H9 (cell line): Measurements from ENCODE around the gene TRERF1. TPM values are rescaled to one million over a fixed set of nuclear protein-coding genes. Genes with fewer than 3 reads are reported as not detected.

Experiments used
- DNase-seq: peaks from one replicate; pipeline ENCODE4 v3.0.0-alpha.2; 2017
- H2AFZ ChIP-seq: one replicate; pipeline ENCODE4 v1.6.1; 2013; ENCODE audit warnings: mild to moderate bottlenecking, low read length, control low read depth, moderate library complexity
- H2AK5ac ChIP-seq: 2 replicates; pipeline ENCODE4 v1.6.1; 2013; ENCODE audit warnings: low read length, control low read depth, mixed read lengths; ENCODE audit not compliant: insufficient read length
- H2BK120ac ChIP-seq: one replicate; pipeline ENCODE4 v1.6.1; 2013; ENCODE audit warnings: low read depth, mild to moderate bottlenecking, low read length, control low read depth, inconsistent platforms; ENCODE audit not compliant: poor library complexity, severe bottlenecking
- H2BK12ac ChIP-seq: 2 replicates; pipeline ENCODE4 v1.6.1; 2013; ENCODE audit warnings: low read length, control low read depth, mixed read lengths, low read depth; ENCODE audit not compliant: insufficient read length
- H2BK15ac ChIP-seq: 2 replicates; pipeline ENCODE4 v1.6.1; 2013; ENCODE audit warnings: low read depth, low read length, control low read depth
- H2BK20ac ChIP-seq: one replicate; pipeline ENCODE4 v1.6.1; 2013; ENCODE audit warnings: low read depth, mild to moderate bottlenecking, low read length, control low read depth, inconsistent platforms; ENCODE audit not compliant: poor library complexity, severe bottlenecking
- H2BK5ac ChIP-seq: 2 replicates; pipeline ENCODE4 v1.6.1; 2013; ENCODE audit warnings: low read length, control low read depth, mixed read lengths; ENCODE audit not compliant: insufficient read length
- H3K14ac ChIP-seq: 2 replicates; pipeline ENCODE4 v1.6.1; 2013; ENCODE audit warnings: low read length, control low read depth; ENCODE audit not compliant: insufficient read depth
- H3K18ac ChIP-seq: 2 replicates; pipeline ENCODE4 v1.6.1; 2013; ENCODE audit warnings: low read depth, mild to moderate bottlenecking, mixed read lengths, low read length, control low read depth; ENCODE audit not compliant: insufficient read length
- H3K23ac ChIP-seq: 2 replicates; pipeline ENCODE4 v1.6.1; 2013; ENCODE audit warnings: low read length, control low read depth, mixed read lengths, low read depth; ENCODE audit not compliant: insufficient read length
- H3K23me2 ChIP-seq: 2 replicates; pipeline ENCODE4 v1.6.1; 2013; ENCODE audit warnings: low read depth, mild to moderate bottlenecking, mixed read lengths, low read length, control low read depth; ENCODE audit not compliant: insufficient read length, poor library complexity, severe bottlenecking
- H3K27ac ChIP-seq: 2 replicates; pipeline ENCODE4 v1.5.1; 2013; ENCODE audit warnings: low read length, control low read depth, mixed read lengths, low read depth; ENCODE audit not compliant: insufficient read length
- H3K27me3 ChIP-seq: 2 replicates; pipeline ENCODE4 v1.6.1; 2013; ENCODE audit warnings: low read length, control low read depth, inconsistent platforms; ENCODE audit not compliant: insufficient read depth
- H3K4ac ChIP-seq: 2 replicates; pipeline ENCODE4 v1.6.1; 2013; ENCODE audit warnings: low read depth, mild to moderate bottlenecking, control low read depth, inconsistent platforms, low read length, moderate library complexity
- H3K4me1 ChIP-seq: 2 replicates; pipeline ENCODE4 v1.6.1; 2013; ENCODE audit warnings: low read length, control low read depth, inconsistent platforms; ENCODE audit not compliant: insufficient read depth
- H3K4me2 ChIP-seq: 2 replicates; pipeline ENCODE4 v1.6.1; 2013; ENCODE audit warnings: low read length, control low read depth, mixed read lengths; ENCODE audit not compliant: insufficient read length, insufficient read depth
- H3K56ac ChIP-seq: 2 replicates; pipeline ENCODE4 v1.6.1; 2013; ENCODE audit warnings: low read depth, mild to moderate bottlenecking, mixed read lengths, low read length, control low read depth; ENCODE audit not compliant: insufficient read length
- H3K79me1 ChIP-seq: 2 replicates; pipeline ENCODE4 v1.6.1; 2013; ENCODE audit warnings: low read depth, mild to moderate bottlenecking, moderate library complexity, low read length, control low read depth, inconsistent platforms; ENCODE audit not compliant: insufficient read depth, poor library complexity, severe bottlenecking
- H3K79me2 ChIP-seq: 2 replicates; pipeline ENCODE4 v1.6.1; 2013; ENCODE audit warnings: low read length, control low read depth, inconsistent platforms; ENCODE audit not compliant: insufficient read depth
- H3K9ac ChIP-seq: 2 replicates; pipeline ENCODE4 v1.6.1; 2013; ENCODE audit warnings: low read length, control low read depth, mixed read lengths; ENCODE audit not compliant: insufficient read length; ENCODE audit errors: extremely low read depth
- H3K9me3 ChIP-seq: one replicate; pipeline ENCODE4 v1.6.1; 2013; ENCODE audit warnings: low read depth, low read length, inconsistent platforms; ENCODE audit not compliant: control insufficient read depth
- H3T11ph ChIP-seq: one replicate; pipeline ENCODE4 v1.6.1; 2013; ENCODE audit warnings: mild to moderate bottlenecking, low read length, control low read depth, inconsistent platforms
- H4K20me1 ChIP-seq: one replicate; pipeline ENCODE4 v1.6.1; 2013; ENCODE audit not compliant: control insufficient read depth, insufficient read length, insufficient read depth
- H4K5ac ChIP-seq: 2 replicates; pipeline ENCODE4 v1.6.1; 2013; ENCODE audit warnings: low read depth, mild to moderate bottlenecking, mixed read lengths, low read length, control low read depth; ENCODE audit not compliant: insufficient read length
- H4K8ac ChIP-seq: replicated peaks from 2 replicates; pipeline ENCODE4 v1.6.1; 2013; ENCODE audit warnings: low read length, control low read depth, mixed read lengths, low read depth; ENCODE audit not compliant: insufficient read length
- H4K91ac ChIP-seq: 2 replicates; pipeline ENCODE4 v1.6.1; 2013; ENCODE audit warnings: low read depth, mild to moderate bottlenecking, moderate library complexity, mixed read lengths, low read length, control low read depth; ENCODE audit not compliant: insufficient read length
- H3K27ac Mint-ChIP-seq, 3 experiments: 2 replicates in 2 of 3; 3 replicates in 1 of 3; pipeline ENCODE4 v1.8.0; 2020 to 2021; ENCODE audit warnings: mixed read lengths in 3 of 3, mild to moderate bottlenecking in 1 of 3, moderate library complexity in 1 of 3
- H3K27me3 Mint-ChIP-seq: 2 replicates; pipeline ENCODE4 v1.8.0; 2021; ENCODE audit warnings: low read depth, mild to moderate bottlenecking, moderate library complexity, mixed read lengths
- H3K36me3 Mint-ChIP-seq, 3 experiments: 2 replicates in 2 of 3; 3 replicates in 1 of 3; pipeline ENCODE4 v1.8.0; 2020 to 2021; ENCODE audit warnings: low read depth in 3 of 3, mixed read lengths in 3 of 3; ENCODE audit not compliant: insufficient read depth in 1 of 3
- H3K4me1 Mint-ChIP-seq, 2 experiments: 2 replicates each; pipeline ENCODE4 v1.8.0; 2020; ENCODE audit warnings: mixed read lengths in 2 of 2
- H3K4me3 Mint-ChIP-seq, 2 experiments: 2 replicates in 1 of 2; 3 replicates in 1 of 2; pipeline ENCODE4 v1.8.0; 2020 to 2021; ENCODE audit warnings: mild to moderate bottlenecking in 2 of 2, mixed read lengths in 2 of 2, moderate library complexity in 1 of 2
- H3K9me3 Mint-ChIP-seq, 2 experiments: 2 replicates in 1 of 2; 3 replicates in 1 of 2; pipeline ENCODE4 v1.8.0; 2020; ENCODE audit warnings: mild to moderate bottlenecking in 2 of 2, mixed read lengths in 2 of 2, moderate library complexity in 1 of 2
- CTCF ChIP-seq: fragments of 200-600 bp; sonication (generic); conservative IDR thresholded peaks from 3 replicates; pipeline ENCODE4 v1.8.0; 2021; ENCODE audit warnings: antibody characterized with exemption, mild to moderate bottlenecking
- WGBS: extraction: QIAGEN DNeasy Blood & Tissue Kit; methylation state at CpG from one replicate; pipeline ENCODE4 v1.1.7; 2013; ENCODE audit warnings: missing lambda C conversion rate, low lambda C conversion rate, mixed read lengths; ENCODE audit not compliant: insufficient read length; ENCODE audit errors: extremely low coverage; 5-methylcytosine and 5-hydroxymethylcytosine counted together
- total RNA-seq: library from RNA; stranded (reverse); gene quantifications from 2 replicates; pipeline ENCODE4 v1.2.1, GENCODE V29; 2021

TRERF1 gene
- total RNA-seq, 1 experiment from 2014 or later, result 19.7 TPM

- H2AK5ac ChIP-seq, result no peak overlapping the region
- no CpG with 5 or more reads among the region's 24 CpGs for WGBS
Measured at GRCh38 chr6:42263165-42263728, 188.5 kb downstream of the TRERF1 start.

More at GRCh38 chr6:42263165-42263728, 188.5 kb downstream of the TRERF1 start:
- H3K4me1 ChIP-seq, result peaks cover under 1% of the 10 kb centered on the region; the same call in 1 of the 2 replicates
- H3K4me2 ChIP-seq, result no peak overlapping the region
- no peak overlapping the region for H3K18ac ChIP-seq
- no peaks in the 10 kb centered on the region for H3K79me1 ChIP-seq
- H3K23ac ChIP-seq, result no peak overlapping the region
- H4K5ac ChIP-seq, result no peak overlapping the region
- H4K20me1 ChIP-seq, result no peaks in the 10 kb centered on the region
- H3K27me3 ChIP-seq, result no peaks in the 10 kb centered on the region
- H3T11ph ChIP-seq, result no peak overlapping the region
- Mint-ChIP-seq H3K4me3 (no peak overlapping the region), H3K27ac (peak overlapping the region; percentile 43 to 70 (median 49); a peak in 3 of 7 replicates), H3K36me3 (peaks cover 22 to 23% (median 22%) of the 10 kb centered on the region in 3 experiments), H3K9me3 (no peaks in the 10 kb centered on the region), H3K4me1 (peaks cover 21 to 38% of the 10 kb centered on the region in 2 experiments), H3K27me3 (no peaks in the 10 kb centered on the region; the same call in 1 of the 2 replicates)
- H3K56ac ChIP-seq, result no peak overlapping the region
- no peaks in the 10 kb centered on the region for H3K9me3 ChIP-seq
- no peak overlapping the region for H4K91ac ChIP-seq
- peak; percentile 76 for DNase-seq
- H2BK12ac ChIP-seq, result no peak overlapping the region
- no peak overlapping the region for H3K4ac ChIP-seq
- no peak overlapping the region for H2BK5ac ChIP-seq
- H3K14ac ChIP-seq, result no peak overlapping the region; the same call in 1 of the 2 replicates
- no peak overlapping the region for H2BK15ac ChIP-seq
- no peak overlapping the region for H3K27ac ChIP-seq
- no peaks in the 10 kb centered on the region for H3K23me2 ChIP-seq
- no peak overlapping the region for H2BK20ac ChIP-seq
- H3K9ac ChIP-seq, result no peak overlapping the region
- no peak overlapping the region for H2AFZ ChIP-seq
- H4K8ac ChIP-seq, result no peak overlapping the region
- peak; percentile 23; the same call in 1 of the 3 replicates for TF ChIP-seq CTCF
- H3K79me2 ChIP-seq, result no peaks in the 10 kb centered on the region
- H2BK120ac ChIP-seq, result no peak overlapping the region
